Body of pancreas (tissue), 4 donors: Measurements from ENCODE around the gene FKBP1C.

Source experiments
- CTCF ChIP-seq, 7 experiments: fragments of 450-650 bp in 4 of 7; fragments of 200-600 bp in 3 of 7; sonication (generic) in 3 of 7; IDR thresholded peaks; one replicate each; pipeline ENCODE4 v1.5.1; 2016 to 2019; ENCODE audit warnings: antibody characterized with exemption in 7 of 7
- POLR2A ChIP-seq, 3 donors: fragments of 450-650 bp; IDR thresholded peaks; one replicate each; pipeline ENCODE4 v1.6.1; 2016; ENCODE audit warnings: antibody characterized with exemption in 3 of 3, mild to moderate bottlenecking in 2 of 3

- TF ChIP-seq CTCF (IDR thresholded peaks at IDR 0.05) = no peak
- no peak for TF ChIP-seq POLR2A (IDR thresholded peaks at IDR 0.05)
Measured at GRCh38 chr6:63214816-63215215, 3.5 kb downstream of the FKBP1C start.
